T-helper 2 cell (primary cell): Measurements from ENCODE around the gene KDM2B.
A peak's percentile ranks its signal among the peaks of the same experiment; 100 is the strongest.

ENCODE experiments used
- DNase-seq, 5 experiments: peaks; one replicate each; pipeline versions ENCODE4 v3.0.0 to v3.0.0-alpha.2; 2012 to 2022

The KDM2B gene

DNA sequence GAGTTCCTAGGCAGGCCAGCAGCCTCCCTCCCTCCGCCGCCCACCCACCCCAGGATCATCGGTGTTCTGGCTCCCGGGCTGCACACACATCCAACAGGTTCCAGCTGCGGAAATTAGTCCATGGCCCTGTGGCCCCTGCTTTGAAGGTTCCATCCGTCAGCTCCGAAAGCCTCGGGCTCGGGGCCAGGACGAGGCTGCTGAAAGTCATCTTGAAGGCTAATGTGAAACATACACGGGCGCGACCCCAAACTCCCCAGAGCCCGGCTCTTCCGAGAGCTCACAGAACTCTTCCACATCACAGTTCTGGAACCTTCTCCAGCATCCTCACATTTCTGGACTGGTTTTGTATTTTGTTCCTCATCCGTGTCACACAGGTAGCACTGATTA, 19.8 kb downstream of the KDM2B start:
- DNase-seq, result no peak

DNA sequence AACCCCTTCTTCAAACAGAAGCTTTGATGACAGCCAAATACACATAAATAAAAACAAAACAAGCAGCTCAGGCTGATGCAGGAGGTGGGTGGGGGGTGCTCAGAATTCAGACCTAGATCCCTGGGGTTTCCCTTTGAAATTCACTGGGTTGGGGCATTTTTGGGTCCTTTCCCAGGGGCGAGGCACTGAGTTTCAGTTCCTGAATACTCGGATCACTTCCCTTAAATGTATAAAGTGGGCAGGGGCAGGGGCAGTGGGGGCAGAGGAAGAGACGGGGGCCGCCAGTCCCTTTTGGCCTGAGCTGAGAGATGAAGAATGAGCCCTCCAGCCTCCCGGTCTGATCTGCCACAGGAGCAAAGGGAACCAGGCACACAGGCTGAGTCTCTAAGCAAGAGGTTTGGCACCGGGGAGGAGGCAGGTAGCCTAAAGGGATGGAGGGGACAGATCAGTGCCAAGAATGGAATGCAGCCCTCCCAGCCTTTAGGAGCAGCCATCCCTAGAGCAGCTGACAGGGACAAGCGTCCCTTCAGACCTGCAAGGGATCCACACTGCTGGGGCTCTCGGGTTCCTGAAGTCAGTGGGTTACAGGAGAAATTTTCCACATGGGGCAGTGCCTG, 20.3 kb downstream of the KDM2B start:
- no peak for DNase-seq

DNA sequence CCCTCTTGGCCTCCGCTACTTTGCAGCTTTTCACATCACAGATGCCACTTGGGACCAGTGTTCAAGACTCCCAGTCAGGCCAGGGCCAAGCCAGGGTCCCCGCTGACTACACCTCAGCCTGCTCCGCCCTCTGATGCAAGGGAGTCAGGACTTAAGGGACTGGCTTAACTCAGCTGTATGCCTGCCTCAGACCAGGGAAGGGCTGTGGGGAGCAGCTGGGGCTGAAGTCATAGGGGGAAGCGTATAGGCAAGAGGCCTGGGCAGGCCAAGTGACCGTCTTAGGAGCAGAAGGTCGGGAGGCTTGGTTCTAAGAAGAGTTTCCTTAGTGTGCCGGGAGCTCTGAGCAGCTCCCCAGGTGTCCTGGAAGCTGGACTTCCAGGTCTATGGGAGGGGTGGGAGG, 21.9 kb downstream of the KDM2B start:
- DNase-seq, result no peak

DNA sequence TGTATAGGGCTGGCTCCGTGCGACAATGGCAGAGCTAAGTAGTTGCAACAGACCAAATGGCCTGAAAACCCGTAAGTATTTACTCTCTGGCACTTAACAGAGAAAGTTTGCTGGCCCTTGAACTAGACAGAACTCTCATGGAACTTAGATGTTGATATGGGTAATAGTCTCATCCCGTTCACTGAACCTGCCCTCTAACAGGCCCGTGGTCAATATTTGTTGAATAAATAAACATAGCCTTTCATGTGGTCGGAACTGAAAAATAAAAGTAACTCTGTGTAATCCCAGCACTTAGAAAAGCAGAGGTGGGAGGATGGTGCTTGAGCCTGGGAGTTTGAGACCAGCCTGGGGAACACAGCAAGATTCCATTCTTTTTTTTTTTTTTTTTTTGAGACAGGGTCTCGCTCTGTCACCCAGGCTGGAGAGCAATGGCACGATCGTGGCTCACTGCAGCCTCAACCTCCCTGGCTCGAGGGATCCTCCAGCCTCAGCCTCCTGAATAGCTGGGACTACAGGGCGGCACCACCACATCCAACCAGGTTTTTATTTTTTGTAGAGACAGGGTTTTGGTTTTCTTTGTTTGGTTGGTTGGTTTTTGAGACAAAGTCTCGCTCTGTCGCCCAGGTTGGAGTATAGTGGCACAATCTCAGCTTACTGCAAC, 29.7 kb downstream of the KDM2B start:
- no peak for DNase-seq

DNA sequence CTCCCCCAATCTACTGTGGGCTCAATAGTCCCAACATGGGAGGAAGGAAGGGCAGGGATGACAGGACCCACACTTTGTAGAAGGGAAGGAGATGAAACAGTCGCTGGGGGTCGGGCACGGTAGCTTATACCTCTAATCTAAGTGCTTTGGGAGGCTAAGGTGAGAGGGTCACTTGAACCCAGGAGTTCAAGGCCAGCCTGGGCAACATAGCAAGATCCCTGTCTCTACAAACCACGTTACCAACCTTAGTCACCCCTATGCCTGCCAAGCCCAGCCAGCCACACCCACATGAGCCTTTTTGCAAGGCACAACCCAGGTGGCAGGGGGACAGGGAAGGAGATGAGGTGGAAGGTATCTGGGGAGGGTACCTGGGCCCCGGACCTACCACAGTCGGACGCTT, 31.7 kb downstream of the KDM2B start:
- DNase-seq, result no peak

DNA sequence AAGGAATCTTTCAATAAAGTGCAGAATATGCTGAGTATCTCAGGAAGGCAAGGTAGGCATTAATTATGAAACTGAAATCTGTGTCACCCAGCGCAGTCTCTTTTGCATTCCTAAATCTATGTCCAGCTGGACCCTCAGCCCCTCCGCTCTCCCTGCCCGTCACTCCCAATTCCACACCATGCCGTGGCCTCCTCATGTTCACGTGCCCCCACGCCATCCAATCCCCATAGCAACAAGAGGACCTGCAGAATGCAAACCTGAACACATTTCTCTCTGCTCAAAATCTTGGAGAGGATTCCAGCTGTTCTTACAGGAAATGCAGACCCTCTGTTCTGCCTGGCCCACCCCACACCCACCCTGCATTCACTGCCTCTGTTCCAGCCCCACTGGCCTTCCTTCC, 35.3 kb downstream of the KDM2B start:
- no peak for DNase-seq

DNA sequence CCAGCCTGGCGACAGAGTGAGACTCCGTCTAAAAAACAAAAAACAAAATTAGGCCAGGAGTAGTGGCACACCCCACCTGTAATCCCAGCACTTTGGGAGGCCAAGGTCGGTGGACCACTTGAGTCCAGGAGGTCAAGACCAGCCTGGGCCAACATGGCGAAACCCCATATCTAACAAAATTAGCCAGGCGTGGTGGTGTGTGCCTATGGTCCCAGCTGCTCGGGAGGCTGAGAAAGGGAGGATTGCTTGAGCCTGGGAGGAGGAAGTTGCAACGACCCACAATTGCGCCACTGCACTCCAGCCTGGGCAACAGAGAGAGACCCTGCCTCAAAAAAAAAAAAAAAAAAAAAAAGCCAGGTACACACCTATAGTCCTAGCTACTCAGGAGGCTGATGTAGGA, 37.0 kb downstream of the KDM2B start:
- no peak for DNase-seq

DNA sequence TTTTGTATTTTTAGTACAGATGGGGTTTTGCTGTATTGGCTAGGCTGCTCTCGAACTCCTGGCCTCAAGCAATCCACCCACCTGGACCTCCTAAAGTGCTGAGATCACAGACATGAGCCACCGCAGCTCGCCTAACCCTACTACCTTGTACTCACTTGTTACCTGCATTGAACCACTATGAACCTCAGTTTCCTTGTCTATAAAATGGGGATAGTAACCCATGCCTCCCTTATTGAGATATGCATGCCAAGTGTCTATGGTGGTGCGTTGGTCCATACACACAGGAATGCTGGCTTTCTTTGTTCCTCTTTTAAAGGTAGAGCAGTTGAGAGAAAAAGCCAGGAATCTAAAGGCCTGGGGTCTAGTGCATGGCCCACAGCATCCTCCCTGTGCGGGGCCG, 40.9 kb downstream of the KDM2B start:
- DNase-seq, result no peak

DNA sequence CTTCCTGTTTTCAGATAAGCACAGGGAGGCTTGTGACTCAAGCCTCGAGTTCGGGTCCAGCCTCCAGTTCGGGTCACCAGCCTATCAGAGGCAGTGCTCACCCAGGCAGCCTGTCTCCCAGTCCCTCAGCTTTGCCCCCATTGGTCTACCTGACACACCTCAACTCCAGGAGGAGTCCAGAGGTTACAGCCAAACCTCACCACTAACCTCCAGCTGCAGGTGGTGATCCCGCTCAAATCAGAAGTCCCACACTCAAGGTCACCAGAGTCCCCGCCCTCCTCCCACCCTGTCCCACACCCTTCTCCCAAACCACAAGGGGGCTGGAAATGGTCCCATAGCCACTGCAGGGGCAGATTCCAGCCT, 42.1 kb downstream of the KDM2B start:
- DNase-seq, result no peak

DNA sequence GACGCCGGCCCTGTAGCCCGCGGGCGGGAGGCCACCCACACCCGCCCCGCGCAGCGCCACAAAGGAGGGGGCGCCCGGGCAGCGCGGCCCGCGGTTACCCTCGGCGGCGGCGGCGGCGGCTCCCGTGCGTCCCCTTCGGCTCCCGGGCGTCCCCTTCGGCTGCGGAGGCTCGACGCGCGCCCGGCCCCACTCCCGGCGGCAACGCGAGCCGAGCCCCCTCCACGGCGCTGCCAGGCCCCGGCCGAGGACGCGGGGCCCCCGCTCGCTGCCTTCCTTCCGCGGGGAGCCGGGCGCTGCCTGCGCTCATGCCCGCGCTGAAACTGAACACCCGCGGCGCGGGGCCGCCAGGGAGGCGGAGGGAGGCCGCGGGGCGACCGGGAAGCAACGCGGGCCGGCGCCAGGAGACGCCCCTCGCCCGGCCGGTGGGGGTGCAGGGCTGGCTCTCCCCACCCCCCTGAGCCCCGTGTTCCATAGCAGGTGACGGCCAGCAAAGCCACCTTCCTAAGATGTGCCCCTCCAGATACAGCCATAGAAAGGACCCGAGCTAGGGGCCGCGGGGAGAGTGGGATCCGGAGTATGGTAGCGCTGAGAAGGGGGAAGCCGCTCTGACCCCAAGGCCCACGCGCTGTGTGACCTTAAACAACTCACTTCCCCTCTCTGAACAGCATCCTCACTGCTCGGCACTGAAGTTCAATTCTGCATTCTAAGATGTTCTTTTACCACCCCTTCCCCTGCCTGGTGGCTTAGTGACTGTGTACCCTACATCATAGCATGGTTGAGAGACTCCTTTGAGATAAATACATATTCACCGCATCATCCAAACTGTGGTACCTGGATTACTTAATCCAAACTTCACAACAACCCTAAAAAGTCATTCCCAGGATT, 42.8 kb downstream of the KDM2B start:
- peak; percentile 5 to 59 (median 31) for DNase-seq

DNA sequence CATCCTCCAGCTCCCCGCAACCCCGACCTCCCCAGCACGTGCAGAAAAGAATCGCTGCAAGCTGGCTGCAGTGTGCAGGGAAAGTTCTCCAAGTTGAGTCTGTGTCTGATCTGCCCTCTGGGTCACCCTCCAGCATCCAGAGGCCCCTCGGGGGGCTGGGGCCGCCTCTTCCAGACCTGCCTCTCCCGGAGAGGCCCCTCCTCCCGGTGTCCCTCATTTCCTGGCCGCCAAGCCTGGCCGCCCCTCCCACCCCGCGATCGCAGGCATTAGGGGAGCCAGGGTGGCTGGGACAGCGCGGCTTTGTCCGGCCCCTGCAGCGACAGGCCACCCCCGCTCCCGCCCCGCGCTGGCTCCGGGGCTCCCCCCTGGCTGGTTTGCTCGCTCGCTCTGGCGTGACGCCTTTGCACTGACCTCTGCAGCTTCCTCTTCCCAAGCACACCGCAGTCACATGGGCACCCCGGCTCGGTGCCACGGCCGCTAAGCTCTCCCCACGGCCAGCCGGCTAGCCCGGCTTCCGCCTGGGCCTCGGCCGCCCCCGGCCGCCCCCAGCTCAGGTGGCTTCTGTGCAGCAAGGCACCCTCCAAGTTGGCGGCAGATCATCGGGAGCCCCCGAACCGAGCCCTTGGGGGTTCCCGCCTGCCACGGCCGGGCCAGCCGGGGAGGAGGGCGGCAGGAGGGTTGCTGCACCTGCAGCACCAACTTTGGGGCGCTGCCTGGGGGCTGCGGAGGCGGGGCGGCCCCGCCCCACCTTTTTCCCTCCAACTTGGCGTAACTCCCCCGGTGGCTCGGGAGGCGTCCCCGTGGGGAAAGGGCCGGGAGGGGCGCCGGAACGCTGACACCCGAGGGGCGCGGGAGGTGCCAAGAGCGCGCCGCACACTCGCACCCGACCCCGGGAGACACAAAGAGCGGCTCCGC, 43.7 kb downstream of the KDM2B start:
- peak; percentile 8 to 64 (median 42) for DNase-seq

DNA sequence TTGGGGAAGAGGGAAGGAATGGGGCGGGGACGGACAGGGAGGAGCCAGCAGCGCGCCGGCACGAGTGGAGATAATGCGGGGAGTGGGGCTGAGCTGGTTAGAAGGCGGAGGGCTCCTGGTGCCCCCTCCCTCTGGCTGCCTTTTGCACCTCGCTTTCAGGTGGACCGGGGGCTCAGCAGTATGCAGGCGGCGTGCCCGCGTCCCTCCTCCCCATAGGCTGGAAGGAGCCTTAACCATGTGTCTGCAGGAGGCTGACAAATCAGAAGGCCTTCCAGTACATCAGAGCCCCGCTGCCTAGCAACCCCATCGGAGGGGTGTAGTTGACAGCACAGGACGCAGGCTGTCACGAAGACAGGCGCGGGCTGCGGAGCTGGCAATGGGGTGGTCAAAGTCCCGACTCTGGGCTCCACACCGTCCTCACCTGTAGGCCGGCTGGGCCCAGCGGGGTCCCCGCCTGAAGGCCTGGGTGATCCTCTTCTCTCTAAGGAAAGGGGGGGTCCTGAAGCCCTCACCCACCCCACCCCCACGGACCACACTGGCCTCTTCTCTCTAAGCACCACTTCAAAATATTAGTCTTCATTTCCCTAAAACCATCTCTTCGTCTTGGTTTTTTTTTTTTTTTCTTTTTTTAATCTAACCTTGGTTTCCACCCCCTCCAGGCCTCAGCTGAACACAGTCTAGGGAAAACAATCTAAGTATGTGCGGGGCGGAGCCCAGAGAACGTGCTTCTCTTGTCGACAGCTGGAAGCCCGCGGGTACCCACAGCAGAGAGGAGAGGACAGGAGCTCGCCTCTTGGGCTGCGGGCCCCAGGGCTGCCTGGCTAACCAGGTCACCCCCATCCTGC, 44.5 kb downstream of the KDM2B start:
- peak; percentile 22 to 67 (median 50) for DNase-seq

DNA sequence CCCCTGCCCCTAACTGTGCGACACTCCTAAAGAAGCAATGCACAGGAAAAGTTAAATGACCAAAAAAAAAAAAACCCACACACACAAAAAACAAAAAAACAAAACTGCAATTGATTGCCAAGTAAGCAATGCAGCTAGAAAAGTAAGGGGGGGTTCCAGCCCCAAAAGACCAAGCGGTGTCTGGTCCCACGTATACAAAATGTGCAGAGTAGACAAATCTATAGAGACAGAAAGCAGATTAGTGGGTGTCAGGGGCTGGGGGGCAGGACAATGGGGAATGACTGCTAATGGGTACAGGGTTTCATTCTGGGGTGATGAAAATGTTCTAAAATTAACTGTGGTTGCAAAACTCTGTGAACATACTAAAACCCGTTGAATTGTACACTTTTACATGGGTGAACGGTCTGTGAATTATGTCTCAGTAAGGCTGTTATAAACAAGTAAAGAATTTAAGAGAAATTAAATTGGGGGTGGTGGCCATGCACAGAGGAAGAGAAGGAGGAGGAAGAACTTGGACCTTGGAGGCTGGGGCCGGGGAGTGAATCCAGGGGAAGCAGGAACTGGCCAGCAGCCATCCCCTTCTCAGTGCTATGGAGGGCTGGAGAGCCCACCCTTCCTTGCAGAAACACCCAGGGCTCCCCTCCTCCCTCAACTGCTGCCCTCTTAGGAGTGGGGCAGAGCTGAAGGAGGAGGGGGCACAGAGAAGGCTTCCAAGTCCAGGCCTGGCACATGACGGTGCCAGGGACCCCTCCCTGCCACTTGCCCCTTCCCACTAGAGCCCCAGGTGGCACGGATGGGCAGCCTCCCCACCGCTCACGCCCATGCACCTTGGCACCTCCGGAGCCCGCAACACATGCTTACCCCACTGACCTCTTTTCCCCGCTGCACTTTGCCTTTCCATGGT, 45.4 kb downstream of the KDM2B start:
- no peak for DNase-seq

DNA sequence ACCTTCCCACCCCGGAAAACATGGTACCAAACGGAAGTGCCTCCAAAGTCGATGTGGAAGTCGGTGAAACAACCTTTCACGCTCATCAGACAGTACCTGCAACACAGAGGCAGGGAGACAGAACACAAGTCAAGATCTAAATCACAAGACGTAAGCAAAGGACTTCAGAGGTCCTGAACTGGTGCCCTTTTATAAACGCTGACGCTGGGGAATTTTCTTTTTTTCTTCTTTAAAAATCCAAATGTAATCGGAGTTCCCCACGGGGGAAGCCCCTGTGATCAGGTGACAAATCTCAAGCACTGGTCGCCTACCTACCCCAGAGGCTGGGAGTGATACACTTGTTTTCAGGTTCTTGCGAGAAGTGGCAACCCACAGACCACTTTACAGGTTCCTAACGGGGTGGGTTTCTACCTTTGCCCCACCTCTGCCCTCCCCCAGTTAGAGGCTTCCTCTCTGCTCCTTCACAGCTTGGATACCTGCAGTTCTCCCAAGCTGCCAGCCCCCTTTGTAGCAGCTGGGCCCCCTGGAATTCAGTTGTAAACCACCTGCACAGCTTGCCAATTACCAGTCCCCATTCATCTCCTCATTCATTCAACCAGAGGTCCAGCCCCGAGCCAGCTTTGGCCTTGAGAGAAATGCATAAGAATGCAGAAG, 46.2 kb downstream of the KDM2B start:
- DNase-seq, result peak; percentile 21 to 89 (median 65)

DNA sequence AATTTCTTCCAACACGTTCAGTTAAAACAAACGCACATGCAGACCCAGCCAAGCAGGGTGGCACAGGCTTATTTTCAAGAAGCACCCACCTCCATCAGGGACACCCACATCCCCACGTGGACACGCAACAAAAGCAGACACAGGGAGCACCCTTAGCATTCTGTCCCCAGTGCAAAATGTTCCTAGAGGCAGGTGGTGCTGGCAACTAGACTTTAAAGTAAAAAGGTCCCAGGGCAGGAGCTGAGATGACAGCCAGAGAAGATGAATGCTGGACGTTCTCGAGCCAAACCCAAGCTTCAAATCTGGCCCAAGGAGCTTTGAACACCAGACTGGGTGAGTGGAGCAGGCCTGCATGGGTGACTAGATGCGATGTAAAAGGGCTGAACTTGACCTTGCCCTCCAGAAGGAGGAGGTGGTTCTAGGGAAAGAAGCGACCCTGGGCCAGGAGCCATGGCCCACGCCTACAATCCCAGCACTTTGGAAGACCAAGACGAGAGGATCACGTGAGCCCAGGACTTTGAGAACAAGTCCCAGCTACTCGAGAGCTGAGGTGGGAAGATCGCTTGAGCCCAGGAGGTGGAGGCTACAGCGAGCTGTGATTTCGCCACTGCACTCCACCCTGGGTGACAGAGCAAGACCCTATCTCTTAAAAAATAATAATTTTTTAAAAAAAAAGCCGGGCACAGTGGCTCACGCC, 47.3 kb downstream of the KDM2B start:
- no peak for DNase-seq

DNA sequence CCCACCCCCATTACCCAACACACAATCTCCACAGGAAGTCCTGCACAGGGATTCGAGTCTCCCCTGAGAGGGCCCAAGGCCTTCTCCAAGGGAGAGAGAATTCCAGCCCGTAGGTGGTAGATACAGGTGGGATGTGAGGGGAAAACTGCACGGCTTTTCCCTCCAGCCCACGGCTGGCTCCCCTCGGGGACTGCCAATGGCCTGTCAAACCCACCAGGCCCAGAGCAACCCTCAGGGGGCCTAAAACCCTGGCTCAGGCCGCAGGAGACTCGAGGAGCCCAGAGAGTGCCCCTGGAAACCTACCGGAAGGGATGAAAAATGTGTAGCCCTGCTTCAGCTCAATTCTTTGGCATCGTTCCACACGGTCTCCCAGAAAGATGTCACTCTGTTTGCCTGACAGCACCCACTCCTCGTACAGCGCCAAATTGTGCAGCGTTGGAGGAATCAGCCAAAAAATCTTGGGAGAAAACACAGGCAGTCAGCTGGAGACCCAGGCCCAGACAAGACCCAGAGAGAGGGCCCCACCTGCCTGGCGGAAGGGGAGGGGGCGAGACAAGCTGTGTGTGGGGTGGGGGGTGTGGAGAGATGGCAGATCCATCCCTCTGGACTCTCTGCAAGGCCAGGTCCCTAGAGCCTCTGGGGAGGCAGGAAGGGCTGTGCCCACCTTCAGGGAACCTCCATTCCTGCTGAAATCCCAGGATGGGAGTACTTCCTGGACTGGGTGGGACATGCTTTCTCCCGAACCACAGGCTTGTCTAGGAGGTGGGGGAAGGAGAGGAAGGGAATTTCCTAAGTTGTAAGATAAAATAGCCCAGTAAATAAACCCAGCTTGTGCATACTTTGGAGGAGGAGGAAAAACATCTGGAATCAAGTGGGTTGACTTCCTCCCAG, 48.1 kb downstream of the KDM2B start:
- DNase-seq, result no peak

DNA sequence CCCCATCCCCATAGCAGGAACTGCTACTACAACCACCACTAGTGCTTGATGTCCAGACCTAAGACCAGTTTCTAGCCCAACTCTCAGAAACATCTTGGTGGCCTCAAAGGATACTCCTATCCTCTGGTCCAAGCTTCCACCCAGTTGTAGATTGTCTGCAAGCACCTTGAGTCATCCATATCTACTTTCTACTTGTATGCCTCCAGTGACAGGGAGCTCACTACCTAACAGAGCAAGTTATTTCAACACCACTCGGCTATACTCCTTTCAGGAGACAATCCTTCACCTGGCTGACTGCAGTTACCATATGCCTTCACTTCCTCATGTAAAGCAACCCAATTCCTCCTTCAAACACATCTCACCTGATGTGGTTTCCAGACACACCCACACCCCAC, 49.5 kb downstream of the KDM2B start:
- no peak for DNase-seq

DNA sequence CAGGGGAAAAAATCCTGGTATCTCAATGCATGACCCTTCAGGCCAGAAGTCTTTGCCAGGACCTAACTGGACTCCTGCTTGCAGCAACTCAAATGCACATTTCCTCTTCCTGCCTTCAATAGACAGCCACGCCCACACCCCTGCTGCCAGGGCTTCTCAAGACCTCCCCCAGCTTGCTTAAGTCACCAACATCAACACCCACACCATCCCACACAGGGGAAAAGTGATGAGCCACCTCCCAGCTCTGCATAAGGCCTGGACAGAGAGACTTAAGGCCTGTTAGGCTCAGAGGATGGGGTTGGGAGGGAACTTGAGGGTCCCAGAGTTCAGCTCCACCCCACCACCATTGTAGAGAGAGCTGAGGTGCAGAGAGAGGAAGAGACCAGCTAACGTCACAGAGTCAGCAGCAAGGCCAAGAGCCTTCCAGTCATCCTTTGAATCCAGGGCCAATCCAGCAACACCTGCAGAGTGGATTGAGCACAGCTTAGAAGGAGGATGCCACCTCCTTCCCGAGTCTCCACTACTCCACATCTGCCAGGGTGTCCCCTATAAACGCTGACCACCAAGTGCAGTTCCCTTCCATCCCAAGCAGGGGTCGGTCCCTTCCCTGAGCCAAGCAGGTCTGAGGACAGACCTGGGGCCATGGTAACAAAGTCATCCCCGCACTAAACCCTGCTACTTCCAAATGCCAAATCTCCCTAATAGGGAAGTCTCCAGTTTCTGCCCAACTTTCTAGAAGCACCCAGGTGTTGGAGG, 50.0 kb downstream of the KDM2B start:
- peak; percentile 25 to 89 (median 54) for DNase-seq
